ENCODE results near the gene ARHGEF7.
A peak's percentile ranks its signal among the peaks of the same experiment; 100 is the strongest.

ARHGEF7 gene

DNA sequence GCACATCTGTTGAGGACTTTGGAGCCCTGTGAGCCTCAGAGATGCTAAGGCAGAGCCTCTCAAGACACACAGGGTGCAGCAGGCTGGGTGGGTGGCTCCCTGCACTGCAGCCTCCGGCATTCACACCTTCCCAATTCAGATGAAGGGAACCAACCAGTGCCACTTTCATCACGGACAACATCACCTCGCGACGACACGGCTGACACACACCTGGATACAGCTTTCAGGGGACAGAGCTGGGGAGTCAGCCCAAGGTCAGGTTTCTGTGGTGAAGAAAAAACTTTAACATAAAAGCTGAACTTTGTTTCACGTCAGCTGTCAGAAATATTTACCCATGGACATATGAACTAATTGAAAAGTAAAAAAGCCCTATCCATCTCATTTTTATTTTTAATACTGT is 24.9 kb upstream of the ARHGEF7 start:
- TF ChIP-seq, protein P1, sequence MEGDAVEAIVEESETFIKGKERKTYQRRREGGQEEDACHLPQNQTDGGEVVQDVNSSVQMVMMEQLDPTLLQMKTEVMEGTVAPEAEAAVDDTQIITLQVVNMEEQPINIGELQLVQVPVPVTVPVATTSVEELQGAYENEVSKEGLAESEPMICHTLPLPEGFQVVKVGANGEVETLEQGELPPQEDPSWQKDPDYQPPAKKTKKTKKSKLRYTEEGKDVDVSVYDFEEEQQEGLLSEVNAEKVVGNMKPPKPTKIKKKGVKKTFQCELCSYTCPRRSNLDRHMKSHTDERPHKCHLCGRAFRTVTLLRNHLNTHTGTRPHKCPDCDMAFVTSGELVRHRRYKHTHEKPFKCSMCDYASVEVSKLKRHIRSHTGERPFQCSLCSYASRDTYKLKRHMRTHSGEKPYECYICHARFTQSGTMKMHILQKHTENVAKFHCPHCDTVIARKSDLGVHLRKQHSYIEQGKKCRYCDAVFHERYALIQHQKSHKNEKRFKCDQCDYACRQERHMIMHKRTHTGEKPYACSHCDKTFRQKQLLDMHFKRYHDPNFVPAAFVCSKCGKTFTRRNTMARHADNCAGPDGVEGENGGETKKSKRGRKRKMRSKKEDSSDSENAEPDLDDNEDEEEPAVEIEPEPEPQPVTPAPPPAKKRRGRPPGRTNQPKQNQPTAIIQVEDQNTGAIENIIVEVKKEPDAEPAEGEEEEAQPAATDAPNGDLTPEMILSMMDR (IDR thresholded peaks at IDR 0.05; ENCODE audit: low read depth, low read length), result no peak
- DNase-seq, result no peak
- Histone ChIP-seq H3K27me3 (ENCODE audit: insufficient read depth, low read depth, severe bottlenecking) (peaks cover 98% of the 10 kb centered on the region), H3K36me3 (no peaks in the 10 kb centered on the region), H3K9me3 (ENCODE audit: severe bottlenecking) (no peaks in the 10 kb centered on the region), H3K27ac (no peak overlapping the region), H3K4me3 (ENCODE audit: low read depth, low read length) (no peak overlapping the region)

DNA sequence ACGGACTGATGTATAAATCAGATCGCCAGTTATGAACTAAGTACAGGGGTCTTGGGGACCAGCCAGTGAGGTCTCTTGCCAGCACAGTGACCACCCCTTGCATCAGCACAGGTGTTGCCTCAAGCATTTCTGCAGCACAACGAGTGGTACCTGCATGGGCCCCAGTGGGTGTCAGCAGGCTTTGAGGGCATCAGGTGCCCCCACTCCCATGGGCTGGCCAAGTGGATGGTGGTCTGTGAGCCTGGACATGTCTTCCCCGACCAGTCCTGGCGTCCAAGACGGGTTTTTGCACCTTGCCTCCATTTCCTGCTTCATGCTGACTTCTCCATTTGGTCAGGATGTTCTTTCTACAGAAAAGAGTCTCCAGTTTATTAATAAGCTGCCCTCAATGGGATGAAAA is 22.4 kb upstream of the ARHGEF7 start:
- no peaks in the 10 kb centered on the region for H3K36me3 ChIP-seq
- DNase-seq, result no peak
- H3K27ac ChIP-seq, result no peak overlapping the region
- no peaks in the 10 kb centered on the region for H3K9me3 ChIP-seq (ENCODE audit: severe bottlenecking)
- H3K27me3 ChIP-seq (ENCODE audit: insufficient read depth, low read depth, severe bottlenecking), result peaks cover 98% of the 10 kb centered on the region
- TF ChIP-seq, protein P1 (IDR thresholded peaks at IDR 0.05; ENCODE audit: low read depth, low read length), result no peak
- no peak overlapping the region for H3K4me3 ChIP-seq (ENCODE audit: low read depth, low read length)

DNA sequence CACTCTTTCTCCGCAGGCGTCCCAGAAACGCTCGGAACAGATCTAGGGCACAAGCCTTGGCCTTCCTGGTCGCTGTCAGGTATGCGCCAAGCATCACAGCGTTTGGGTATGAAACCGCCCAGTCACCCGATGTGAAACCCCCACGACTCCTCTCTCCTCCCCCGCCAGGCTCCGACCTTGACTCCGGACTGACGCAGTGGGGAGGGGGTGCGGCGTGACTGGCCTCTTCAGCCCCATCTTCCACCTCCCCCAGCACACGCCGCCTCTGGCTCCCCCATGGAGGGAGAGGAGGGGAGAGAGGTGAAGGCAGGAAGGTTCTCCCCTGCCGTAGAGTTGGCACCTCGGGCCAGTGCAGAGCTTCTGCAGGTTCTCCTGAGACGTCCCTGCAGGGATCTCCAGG is 22.0 kb upstream of the ARHGEF7 start:
- Histone ChIP-seq H3K27me3 (ENCODE audit: insufficient read depth, low read depth, severe bottlenecking) (peaks cover 98% of the 10 kb centered on the region), H3K36me3 (no peaks in the 10 kb centered on the region), H3K9me3 (ENCODE audit: severe bottlenecking) (no peaks in the 10 kb centered on the region), H3K27ac (no peak overlapping the region), H3K4me3 (ENCODE audit: low read depth, low read length) (no peak overlapping the region)
- TF ChIP-seq, protein P1 (IDR thresholded peaks at IDR 0.05; ENCODE audit: low read depth, low read length), result no peak
- no peak for DNase-seq

DNA sequence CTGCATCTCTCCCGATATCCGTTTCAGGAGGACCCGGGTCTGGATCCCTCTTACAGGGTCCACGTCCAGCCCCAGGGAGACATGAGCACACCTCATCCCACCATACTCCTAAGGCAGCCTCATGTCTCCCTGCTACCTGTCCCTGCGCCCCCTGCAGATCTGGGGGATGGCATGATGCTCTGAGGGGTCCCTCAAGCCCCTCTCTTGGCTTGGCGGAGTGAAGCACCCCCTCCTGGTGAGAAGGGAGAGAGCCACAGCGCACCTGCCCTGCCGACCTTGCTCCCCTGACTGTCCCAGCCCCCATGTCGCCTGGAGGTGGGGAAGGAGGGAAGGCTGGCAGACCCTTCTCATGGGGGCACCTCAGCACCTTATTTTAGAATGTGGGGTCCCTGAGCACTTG is 21.5 kb upstream of the ARHGEF7 start:
- Histone ChIP-seq H3K36me3 (no peaks in the 10 kb centered on the region), H3K27me3 (ENCODE audit: insufficient read depth, low read depth, severe bottlenecking) (peaks cover 98% of the 10 kb centered on the region), H3K27ac (no peak overlapping the region), H3K4me3 (ENCODE audit: low read depth, low read length) (no peak overlapping the region), H3K9me3 (ENCODE audit: severe bottlenecking) (no peaks in the 10 kb centered on the region)
- TF ChIP-seq, protein P1 (IDR thresholded peaks at IDR 0.05; ENCODE audit: low read depth, low read length), result peak; percentile 21; the same call in 1 of the 2 replicates
- no peak for DNase-seq

DNA sequence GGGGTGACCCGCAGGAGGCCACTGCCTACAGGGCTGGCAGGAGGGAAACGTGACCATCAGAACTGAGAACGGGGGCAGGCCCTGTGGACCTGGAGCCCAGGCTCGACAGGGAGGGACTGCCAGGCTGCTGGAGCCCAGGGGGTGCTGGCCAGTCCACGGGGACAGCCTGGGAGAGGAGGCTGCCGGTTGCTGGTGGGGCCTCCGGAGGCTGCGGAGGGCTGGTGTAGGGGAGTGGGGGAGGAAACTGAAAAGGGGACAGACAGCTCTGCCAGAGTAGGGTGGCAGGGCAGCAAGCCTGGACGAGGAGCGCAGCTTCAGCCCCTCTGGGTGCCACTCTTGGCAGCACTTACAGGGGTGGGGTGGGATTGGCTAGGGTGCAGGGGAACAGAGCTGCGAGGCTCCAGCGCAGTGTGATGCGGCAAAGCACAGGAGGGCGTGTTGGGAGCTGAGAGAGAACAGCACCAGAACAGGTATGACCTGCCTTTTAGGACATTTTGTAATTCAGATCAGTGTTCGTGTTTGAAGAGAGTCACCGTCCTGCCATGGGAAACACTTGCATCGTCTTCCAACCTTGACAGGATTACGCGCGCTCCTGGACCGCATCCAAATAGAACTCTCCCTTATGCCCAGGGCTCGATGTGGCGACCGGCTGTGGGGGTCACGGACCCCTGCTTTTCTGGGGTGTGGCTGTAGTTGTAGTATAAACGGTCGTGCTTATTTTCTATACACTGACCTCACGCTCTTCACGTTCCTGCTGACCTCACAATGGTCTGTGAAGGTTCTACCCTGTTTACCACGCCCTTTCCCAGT is 19.9 kb upstream of the ARHGEF7 start:
- Histone ChIP-seq H3K27me3 (ENCODE audit: insufficient read depth, low read depth, severe bottlenecking) (peaks cover 100% of the 10 kb centered on the region), H3K27ac (no peak overlapping the region), H3K4me3 (ENCODE audit: low read depth, low read length) (no peak overlapping the region), H3K36me3 (no peaks in the 10 kb centered on the region), H3K9me3 (ENCODE audit: severe bottlenecking) (no peaks in the 10 kb centered on the region)
- DNase-seq, result no peak
- TF ChIP-seq, protein P1 (IDR thresholded peaks at IDR 0.05; ENCODE audit: low read depth, low read length), result no peak

Measured in WERI-Rb-1 (cell line).